HG03097 (cell line): ENCODE measurements around the gene A4GNT.

ENCODE experiments used
- ATAC-seq: cut with Tn5 transposase; IDR thresholded peaks from one replicate; pipeline ENCODE4 v1.9.1; 2021; ENCODE audit not compliant: unreplicated experiment, low FRiP score

The A4GNT gene

DNA sequence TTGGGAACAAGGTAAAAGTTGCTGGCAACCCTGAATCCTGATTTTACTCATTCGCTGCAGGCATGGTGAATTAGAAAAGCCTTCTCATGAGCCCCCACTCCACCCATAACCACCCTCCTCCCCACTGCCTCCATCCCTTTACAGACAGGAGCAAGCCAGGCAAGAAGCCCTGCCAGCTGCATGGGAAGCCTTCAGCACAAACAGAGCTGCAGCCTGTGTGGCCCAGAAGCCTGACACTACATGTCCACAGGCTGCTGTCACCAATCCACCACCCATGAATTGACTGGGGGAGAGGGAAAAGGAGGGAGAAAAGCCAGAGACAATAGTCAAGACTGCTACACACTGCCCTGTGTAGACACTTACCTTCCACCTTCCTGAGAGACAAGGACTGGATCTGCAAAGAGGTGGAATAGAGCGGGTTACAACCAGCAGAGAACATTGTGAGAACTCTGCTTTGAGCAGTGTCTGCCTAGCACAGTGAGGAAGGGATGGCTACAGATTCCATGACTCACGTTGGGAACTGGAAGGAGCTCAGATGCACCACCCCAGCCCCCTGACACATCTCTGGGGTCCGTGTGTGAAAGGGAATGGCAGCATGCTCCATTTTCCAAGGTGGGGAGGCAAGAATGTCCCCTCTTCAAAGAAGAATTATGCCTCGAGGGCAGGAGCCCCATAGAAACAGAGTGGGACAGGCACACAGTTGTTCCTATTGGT is 50.7 kb downstream of the A4GNT start:
- no peak for ATAC-seq

DNA sequence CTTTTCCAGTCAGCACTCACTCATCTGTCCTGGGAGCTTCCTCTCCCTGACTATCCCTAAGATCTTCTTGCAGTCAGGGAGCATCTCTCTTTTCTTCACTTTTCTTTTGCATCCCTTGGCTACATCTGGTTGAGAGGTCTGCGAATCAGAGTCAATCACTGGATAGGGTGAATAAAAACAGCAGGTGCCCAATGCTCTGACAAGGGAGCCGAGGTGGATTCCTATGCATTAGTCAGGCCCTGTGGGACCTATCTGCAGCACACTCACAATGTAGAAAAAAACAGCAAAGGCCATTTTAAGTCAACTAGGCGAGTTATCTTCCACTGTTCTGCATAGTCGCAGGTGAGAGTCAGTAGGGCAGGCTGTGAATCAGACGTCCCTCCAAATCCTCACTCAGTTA is 52.3 kb downstream of the A4GNT start:
- ATAC-seq: no peak

DNA sequence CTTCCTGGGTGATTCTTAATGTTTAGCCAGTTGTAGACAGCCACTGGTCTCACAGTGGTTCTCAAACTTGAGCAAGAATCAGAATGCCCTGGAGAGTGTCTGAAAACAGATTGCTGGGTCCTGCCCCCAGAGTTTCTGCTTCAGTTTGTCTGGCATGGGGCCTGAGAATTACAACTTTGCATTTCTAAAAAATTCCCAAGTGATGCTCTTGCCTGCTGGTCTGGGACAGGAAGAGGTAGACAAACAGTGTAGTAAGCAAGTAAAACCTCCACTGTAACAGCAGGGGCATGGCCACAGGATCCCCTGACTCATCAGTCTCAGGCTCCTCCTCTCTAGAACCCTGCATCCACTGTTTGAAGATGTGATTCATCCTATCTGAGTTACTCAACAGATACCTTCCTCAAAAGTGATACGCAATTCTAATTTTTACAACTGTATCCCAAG is 53.3 kb downstream of the A4GNT start:
- ATAC-seq: no peak

DNA sequence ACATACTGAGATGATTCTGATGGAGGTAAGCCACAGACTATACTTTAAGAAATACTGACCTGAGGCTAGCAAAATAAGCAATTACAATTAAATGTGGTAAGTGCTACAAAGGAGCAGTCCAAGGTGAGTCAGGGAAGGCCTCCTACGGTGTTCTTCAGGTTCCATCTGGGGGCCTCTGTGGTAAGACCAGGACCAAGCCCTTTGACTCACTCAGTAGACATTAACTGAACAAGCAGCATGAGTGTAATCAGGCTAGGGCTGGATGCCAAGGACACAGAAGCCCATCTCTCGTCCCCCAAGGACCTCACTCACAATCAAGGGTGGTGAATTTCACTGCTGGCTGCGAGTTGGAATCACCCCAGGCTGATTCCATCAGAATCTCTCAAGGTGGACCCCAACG is 54.1 kb downstream of the A4GNT start:
- no peak for ATAC-seq
